ENCODE measurements around the gene OR4N2. TPM values are rescaled to one million over a fixed set of nuclear protein-coding genes. Genes with fewer than 3 reads are reported as not detected.
"Not testable (repeated sequence)": the region's sequence is repeated elsewhere in the genome, so short reads cannot be mapped to it uniquely, and the experiment has no call there.

Gene OR4N2
- polyA plus RNA-seq, 3 donors: not detected

DNA sequence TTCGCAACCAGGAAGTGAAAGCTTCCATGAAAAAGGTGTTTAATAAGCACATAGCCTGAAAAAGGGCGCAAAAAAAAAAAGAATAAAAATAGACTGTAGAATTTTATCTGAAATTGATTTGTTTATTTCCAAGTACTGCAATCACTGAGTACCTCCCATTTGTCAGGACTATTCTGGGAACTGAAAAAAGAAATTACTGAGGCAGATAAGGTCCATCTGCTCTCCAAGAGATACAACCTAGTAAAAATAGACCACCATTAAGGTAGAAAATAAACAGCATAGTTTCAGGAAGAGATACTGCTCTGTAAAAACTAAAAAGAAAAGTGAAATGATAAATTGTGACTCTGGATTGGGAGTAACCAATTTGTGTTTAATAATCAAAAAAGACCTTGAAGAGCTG, 24.7 kb downstream of the OR4N2 start:
- TF ChIP-seq, protein P1, sequence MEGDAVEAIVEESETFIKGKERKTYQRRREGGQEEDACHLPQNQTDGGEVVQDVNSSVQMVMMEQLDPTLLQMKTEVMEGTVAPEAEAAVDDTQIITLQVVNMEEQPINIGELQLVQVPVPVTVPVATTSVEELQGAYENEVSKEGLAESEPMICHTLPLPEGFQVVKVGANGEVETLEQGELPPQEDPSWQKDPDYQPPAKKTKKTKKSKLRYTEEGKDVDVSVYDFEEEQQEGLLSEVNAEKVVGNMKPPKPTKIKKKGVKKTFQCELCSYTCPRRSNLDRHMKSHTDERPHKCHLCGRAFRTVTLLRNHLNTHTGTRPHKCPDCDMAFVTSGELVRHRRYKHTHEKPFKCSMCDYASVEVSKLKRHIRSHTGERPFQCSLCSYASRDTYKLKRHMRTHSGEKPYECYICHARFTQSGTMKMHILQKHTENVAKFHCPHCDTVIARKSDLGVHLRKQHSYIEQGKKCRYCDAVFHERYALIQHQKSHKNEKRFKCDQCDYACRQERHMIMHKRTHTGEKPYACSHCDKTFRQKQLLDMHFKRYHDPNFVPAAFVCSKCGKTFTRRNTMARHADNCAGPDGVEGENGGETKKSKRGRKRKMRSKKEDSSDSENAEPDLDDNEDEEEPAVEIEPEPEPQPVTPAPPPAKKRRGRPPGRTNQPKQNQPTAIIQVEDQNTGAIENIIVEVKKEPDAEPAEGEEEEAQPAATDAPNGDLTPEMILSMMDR (IDR thresholded peaks at IDR 0.05): no peak
- Histone ChIP-seq H3K4me1 (ENCODE audit: control insufficient read depth in 1 of 2, insufficient read depth in 2 of 2, low read length in 2 of 2) (no peaks in the 10 kb centered on the region), H3K36me3 (replicated peaks in 1 of 2; ENCODE audit: control insufficient read depth in 1 of 2, insufficient read depth in 2 of 2, low read length in 2 of 2) (no peaks in the 10 kb centered on the region), H3K27me3 (ENCODE audit: control insufficient read depth in 2 of 2, insufficient read depth in 2 of 2, low read length in 2 of 2) (no peaks in the 10 kb centered on the region), H3K9ac (ENCODE audit: insufficient read depth, low read length, poor library complexity, severe bottlenecking) (no peak overlapping the region), H4K20me1 (ENCODE audit: insufficient read depth, low read length) (no peaks in the 10 kb centered on the region), H3K27ac (ENCODE audit: low read depth in 1 of 2, low read length in 2 of 2) (no peak overlapping the region), H3K4me2 (replicated peaks; ENCODE audit: extremely low read depth, low read length, poor library complexity, severe bottlenecking) (no peak overlapping the region), H3K9me3 (replicated peaks in 1 of 2; ENCODE audit: control insufficient read depth in 1 of 2, insufficient read depth in 1 of 2, low read length in 2 of 2) (peaks cover 0 to 5% of the 10 kb centered on the region in 2 donors), H2AFZ (ENCODE audit: insufficient read depth, low read depth, low read length, poor library complexity, severe bottlenecking) (no peak overlapping the region), H3K4me3 (replicated peaks in 1 of 3; ENCODE audit: low read depth in 2 of 3, low read length in 3 of 3) (no peak overlapping the region), H3K79me2 (ENCODE audit: insufficient read depth, low read length) (no peaks in the 10 kb centered on the region)
- H3K27me3 Mint-ChIP-seq (ENCODE audit: low read depth in 3 of 3): no peaks in the 10 kb centered on the region
- WGBS (ENCODE audit: insufficient coverage): 100% methylated on average over 1 of the region's 2 CpGs
- intact Hi-C loops (cut with micrococcal nuclease): no loop called here
- no peak overlapping the region for H3K4me3 Mint-ChIP-seq
- no peak for DNase-seq
- H3K36me3 Mint-ChIP-seq: no peaks in the 10 kb centered on the region
- H3K4me1 Mint-ChIP-seq: no peaks in the 10 kb centered on the region
- peaks cover 0 to 4% (median 0%) of the 10 kb centered on the region in 7 donors for H3K9me3 Mint-ChIP-seq
- no peak overlapping the region for H3K27ac Mint-ChIP-seq

DNA sequence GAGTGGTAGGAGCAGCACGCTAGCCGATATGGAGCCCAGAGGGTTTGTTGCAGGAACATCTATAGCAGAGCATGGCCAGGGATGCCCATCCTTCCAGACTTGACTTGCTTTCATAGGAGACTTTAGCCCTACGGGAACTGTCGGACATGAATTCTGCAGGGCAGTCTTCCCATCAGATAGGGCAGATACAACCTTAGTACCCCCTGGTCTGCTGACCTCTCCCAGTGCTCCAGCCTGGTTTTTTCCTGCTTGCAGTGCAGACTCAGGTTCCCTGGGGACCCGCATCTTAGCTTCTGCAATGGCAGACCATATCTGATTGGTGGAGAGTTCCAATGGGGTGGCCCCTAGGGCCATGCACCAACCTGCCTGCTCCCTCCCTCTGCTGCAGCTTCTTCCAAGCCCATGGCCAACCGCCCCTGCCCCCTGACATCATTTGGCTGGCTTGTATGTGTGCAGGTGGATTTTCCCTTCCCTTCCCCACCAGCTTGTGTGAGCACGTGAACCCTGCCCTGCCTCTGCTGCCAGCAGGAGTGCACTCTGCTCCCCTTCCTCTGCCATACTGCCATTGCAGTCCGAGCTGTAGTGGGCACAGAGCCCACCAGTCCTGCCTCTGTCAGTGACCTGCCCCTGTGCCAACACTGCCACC, 30.8 kb downstream of the OR4N2 start:
- H4K20me1 ChIP-seq (ENCODE audit: insufficient read depth, low read length); H3K79me2 ChIP-seq (ENCODE audit: insufficient read depth, low read length); H3K27ac ChIP-seq (ENCODE audit: low read depth in 1 of 2, low read length in 2 of 2); H2AFZ ChIP-seq (ENCODE audit: insufficient read depth, low read depth, low read length, poor library complexity, severe bottlenecking); H3K4me1 ChIP-seq (ENCODE audit: control insufficient read depth in 1 of 2, insufficient read depth in 2 of 2, low read length in 2 of 2); DNase-seq; H3K9ac ChIP-seq (ENCODE audit: insufficient read depth, low read length, poor library complexity, severe bottlenecking); intact Hi-C loops (cut with micrococcal nuclease); H3K36me3 ChIP-seq (replicated peaks in 1 of 2; ENCODE audit: control insufficient read depth in 1 of 2, insufficient read depth in 2 of 2, low read length in 2 of 2); H3K27me3 Mint-ChIP-seq (ENCODE audit: low read depth in 3 of 3); H3K36me3 Mint-ChIP-seq; H3K27me3 ChIP-seq (ENCODE audit: control insufficient read depth in 2 of 2, insufficient read depth in 2 of 2, low read length in 2 of 2); H3K4me3 ChIP-seq (replicated peaks in 1 of 3; ENCODE audit: low read depth in 2 of 3, low read length in 3 of 3); H3K27ac Mint-ChIP-seq; H3K4me3 Mint-ChIP-seq; H3K4me2 ChIP-seq (replicated peaks; ENCODE audit: extremely low read depth, low read length, poor library complexity, severe bottlenecking); H3K4me1 Mint-ChIP-seq: not testable (repeated sequence)
- WGBS (ENCODE audit: insufficient coverage): 89% methylated on average over 7 of the region's 8 CpGs
- peaks cover 13 to 14% of the 10 kb centered on the region in 2 donors for H3K9me3 ChIP-seq (replicated peaks in 1 of 2; ENCODE audit: control insufficient read depth in 1 of 2, insufficient read depth in 1 of 2, low read length in 2 of 2)
- peaks cover 0 to 10% (median 2%) of the 10 kb centered on the region in 7 donors for H3K9me3 Mint-ChIP-seq
